Stimulated activated CD4-positive, alpha-beta T cell treated with anti-CD3 and anti-CD28 coated beads, Interleukin-1b, Interleukin-23, amount 100 ng/mL, for 48 hours (primary cell): ENCODE results near the gene WDR88.
"Not testable (repeated sequence)": the region's sequence is repeated elsewhere in the genome, so short reads cannot be mapped to it uniquely, and the experiment has no call there.

Source experiments
- DNase-seq: peaks from one replicate; pipeline ENCODE4 v3.0.0-alpha.2; 2020

Gene WDR88

GRCh38 chr19:33174186-33174585 is 42.3 kb downstream of the WDR88 start:
- DNase-seq: no peak

GRCh38 chr19:33175156-33175782 is 43.4 kb downstream of the WDR88 start:
- no peak for DNase-seq

DNA sequence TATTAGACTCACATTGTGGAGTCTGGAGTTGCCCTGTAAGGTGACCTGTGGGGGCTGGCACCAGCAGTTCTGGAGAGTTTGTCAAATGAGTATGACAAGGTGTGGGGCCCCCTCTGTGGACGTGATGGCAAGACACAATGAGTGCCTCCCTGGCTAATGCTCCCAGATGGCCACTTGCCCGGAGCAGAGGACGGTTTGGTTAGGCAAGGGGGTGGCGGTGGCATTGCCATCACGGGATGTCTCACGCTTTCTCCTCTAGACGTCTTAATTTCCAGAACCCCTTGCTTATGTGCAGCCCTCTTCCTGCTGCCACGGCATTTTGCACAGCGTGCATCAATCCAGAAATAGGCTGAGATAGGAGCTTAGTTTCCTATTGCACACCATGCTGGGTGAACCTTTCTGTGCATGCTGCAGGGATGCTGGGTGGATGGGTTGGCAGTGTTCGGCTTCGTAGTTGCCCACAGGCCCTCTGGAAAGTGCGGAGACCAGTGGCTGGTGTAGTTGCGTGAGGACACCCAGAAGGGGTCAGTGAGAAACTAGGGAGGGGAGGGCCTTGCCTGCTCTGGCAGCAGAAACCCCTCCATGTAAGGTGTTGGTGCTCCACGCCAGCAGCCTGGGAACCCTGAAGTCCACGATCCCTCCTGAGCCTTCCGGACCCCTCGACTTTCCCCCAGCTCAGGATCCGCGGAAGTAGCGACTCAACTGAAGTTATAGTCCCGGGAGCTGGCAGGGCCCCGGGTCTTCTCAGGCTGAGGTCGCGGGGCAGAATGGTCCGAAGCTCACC is 44.2 kb downstream of the WDR88 start:
- DNase-seq: peak; percentile 14

DNA sequence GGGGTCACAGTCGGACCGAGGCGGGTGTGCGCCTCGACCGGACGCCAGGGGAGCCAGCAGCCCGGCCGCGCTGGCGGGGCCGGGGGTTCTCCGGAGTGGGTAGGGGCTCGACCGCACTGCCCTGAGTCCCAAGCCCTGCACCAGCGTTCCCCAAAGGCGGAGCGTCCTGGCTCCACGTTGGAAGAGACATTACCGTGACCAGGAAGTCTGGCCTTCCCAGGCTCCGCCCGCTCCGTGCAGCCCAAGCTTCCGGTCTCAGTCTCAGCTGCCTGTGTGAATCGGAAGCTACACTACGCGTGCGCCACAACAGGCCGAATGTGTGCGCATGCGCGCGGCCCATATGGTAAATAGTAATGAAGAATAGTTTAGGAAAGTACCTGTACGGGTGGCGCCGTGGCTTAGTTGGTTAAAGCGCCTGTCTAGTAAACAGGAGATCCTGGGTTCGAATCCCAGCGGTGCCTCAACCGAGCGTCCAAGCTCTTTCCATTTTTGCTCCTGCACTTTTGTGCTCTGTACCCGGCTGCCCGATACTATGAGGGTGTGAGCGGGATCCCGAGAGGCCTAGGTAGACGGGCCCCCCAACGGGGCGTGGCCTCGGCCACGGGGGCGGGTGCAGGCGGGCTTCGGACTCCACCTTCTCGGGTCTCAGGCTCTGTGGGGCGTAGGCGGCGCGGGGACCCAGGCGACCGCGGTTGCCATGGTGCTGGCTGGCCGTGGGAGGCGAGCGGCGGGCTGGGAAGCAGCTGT is 44.9 kb downstream of the WDR88 start:
- peak; percentile 98 for DNase-seq

- DNase-seq: peak; percentile 66
These were observed 45.6 kb downstream of the WDR88 start for GRCh38 chr19:33177417-33177979.

GRCh38 chr19:33186431-33187182 is 54.7 kb downstream of the WDR88 start:
- no peak for DNase-seq

DNA sequence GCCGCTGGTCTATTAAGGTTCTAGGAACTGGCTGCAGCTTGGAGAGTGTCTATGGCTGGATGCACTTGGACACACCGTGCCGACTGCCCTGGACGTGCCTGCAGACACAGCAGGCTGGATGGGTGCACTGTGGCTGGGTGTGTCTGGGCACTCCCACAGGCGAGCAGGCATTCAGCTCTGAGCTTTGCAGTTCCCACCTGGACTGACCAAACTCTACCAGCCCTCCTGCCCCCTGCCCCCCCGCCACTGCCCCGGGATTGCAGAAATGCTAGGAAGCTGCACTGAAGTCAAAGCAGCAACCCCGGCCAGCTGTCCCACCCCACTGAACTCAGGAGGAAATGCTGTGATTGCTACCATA is 55.2 kb downstream of the WDR88 start:
- DNase-seq: no peak

DNA sequence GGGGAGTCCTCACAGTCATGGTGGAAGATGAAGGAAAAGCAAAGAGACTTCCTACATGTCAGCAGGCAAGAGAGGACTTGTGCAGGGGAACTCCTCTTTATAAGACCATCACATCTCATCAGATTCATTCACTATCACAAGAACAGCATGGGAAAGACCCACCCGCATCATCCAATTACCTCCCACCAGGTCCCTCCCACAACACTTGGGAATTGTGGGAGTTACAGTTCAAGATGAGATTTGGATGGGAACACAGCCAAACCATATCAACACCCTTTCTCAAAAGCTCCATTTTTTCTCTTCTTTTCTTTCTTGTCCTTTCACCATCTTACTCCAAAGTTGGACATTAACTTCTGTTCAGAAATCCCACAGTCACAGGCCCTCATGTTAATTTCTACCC is 57.5 kb downstream of the WDR88 start:
- no peak for DNase-seq

DNA sequence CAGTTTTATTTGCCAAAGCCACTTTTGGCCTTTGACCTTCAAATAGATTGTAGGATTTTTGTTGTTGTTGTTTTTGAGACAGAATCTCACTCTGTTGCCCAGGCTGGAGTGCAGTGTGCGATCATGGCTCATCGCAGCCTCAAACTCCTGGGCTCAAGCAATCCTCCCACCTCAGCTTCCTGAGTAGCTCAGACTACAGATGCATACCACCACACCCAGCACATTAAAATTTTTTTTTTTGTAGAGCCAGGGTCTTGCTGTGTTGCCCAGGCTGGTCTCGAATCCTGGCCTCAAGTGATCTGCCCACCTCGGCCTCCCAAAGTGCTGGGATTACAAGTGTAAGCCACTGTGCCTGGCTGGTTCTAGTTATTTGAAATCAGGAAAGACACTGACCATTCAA is 59.2 kb downstream of the WDR88 start:
- DNase-seq: not testable (repeated sequence)

DNA sequence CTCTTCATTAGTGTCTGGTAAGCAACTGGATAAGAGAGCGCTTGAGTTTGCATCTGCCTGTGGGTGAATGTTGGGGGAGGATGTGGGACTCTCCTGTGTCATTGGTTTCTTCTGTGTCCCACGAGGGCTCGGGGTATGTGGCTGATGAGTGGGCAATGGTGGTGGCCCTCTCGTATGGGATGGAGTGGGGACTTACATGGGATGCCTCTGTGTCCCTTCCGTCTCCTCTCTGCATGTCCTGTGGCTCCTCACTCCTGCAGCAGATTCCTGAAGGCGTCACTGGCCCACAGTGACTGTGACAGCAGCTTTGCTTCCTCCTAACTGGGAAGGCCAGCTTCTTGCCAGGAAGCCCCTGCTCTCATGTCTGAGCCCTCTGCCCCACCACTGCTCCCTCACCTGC is 59.6 kb downstream of the WDR88 start:
- DNase-seq: no peak

GRCh38 chr19:33192010-33192409 is 60.1 kb downstream of the WDR88 start:
- no peak for DNase-seq

DNA sequence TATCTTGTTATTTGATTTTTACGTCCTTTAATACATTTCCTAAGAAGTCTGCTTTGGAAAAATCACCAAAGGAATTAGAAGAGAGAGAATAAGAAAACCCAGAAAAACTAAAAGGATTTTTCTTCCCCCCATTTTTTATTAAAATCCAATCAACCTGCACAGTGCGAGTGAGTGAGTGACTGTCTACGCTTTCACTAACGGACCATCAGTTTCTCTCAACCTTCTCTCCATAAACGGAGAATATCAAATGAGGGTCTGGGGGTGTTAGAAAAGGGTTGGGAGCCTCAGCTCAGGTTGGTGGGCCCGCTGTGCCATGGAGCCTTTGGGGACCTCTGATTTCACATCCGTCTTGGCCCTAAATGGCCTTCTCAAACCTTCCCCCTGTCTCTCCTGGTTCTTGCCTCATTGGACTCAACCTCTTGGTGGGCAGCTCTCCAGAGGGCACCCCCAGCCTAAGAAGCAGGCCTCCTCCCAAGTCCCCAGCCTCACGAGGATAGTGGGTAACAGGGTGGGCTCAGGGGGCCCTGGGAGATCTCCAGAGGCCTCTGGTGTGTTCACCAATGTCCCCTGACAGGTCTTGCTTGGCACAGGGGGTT is 61.5 kb downstream of the WDR88 start:
- no peak for DNase-seq

- no peak for DNase-seq
These were observed 62.0 kb downstream of the WDR88 start, which contains the start of gene LRP3 for GRCh38 chr19:33193865-33194362. LRP3 (plus strand) TSS chr19:33194330; CDS start chr19:33194786, 456 bp downstream.

DNA sequence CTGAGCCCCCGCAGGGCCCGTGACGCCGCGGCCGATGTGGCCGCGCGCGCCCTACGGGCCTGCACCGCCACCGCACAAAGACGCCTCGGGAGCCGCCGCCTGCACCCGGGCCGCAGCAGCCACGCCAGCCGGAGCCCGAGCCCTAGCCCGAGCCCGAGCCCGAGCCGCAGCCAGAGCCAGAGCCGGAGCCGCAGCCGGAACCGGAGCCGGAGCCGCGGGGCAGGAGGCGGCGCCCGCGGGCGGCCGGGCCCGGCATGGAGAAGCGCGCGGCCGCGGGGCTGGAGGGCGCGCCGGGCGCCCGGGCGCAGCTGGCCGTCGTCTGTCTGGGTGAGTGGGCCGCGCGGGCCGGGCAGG is 62.6 kb downstream of the WDR88 start:
- DNase-seq: no peak

DNA sequence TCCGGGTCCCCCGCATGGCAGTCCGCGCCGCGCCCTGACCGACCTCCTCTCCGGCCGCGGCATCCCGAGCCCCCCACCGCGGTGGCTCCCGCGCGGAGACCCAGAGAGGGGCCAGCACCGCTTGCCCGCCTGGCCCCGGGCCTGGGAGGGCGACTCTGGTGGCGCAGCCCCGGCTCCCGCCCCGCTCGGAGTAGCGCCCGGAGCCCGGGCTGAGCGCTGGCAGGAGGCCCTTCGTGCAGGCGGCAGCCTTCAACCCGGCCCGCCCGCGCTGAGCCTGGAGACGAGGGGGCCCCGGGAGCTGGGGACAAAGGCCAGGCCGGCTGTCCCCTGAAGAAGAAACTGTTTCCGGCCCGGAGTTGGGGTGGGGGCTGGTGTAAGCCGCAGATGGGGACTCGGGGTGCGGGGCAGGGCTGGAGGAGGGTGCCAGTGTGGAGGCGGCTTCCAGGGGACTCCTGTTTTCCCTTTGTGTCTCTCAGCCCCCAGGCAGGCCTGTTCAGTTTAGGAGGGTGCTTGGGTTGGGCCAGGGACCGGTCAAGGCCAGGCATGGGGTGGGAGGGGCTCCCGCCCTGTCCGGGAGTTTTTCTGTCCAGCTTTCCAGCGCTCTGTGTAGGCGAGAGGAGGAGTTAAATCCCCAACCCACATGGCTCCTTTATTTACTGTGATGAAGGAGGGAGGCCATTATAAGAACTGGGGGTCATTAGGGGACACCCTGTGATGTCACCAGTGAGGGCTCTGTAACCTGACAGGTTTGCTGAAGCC is 63.2 kb downstream of the WDR88 start:
- DNase-seq: no peak

DNA sequence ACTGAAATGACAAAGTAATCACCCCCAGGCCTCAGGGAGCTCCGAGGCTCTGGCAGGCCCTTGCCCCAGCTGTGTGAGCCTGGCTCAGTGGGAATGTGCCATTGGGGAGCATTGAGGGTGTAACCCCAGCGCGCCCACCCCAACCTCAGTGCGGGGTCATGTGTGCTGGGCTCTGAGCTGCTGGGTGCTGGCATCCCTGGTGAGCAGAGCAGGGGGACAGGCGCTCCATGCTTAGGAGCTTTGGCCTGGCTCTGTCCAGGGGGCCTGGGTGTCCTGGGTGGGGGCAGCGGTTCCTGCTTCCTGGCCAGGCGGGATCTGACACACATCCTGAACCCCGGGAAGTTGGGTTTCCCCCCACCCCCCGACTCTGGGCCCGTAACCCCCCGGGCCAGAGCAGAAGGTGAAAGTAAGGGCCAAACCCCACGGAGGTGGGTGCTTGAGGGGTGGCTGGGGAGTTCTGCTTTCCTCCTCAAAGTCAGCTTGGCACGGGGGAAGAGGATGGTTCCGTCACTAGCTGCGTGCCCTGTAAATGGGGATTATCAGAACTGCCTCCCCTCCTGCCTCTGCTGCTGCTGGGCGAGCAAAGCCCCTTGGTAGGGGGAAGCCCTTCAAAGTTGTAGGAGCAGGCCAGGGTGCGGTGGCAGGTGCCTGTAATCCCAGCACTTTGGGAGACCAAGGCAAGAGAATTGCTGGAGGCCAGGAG is 63.9 kb downstream of the WDR88 start:
- no peak for DNase-seq

DNA sequence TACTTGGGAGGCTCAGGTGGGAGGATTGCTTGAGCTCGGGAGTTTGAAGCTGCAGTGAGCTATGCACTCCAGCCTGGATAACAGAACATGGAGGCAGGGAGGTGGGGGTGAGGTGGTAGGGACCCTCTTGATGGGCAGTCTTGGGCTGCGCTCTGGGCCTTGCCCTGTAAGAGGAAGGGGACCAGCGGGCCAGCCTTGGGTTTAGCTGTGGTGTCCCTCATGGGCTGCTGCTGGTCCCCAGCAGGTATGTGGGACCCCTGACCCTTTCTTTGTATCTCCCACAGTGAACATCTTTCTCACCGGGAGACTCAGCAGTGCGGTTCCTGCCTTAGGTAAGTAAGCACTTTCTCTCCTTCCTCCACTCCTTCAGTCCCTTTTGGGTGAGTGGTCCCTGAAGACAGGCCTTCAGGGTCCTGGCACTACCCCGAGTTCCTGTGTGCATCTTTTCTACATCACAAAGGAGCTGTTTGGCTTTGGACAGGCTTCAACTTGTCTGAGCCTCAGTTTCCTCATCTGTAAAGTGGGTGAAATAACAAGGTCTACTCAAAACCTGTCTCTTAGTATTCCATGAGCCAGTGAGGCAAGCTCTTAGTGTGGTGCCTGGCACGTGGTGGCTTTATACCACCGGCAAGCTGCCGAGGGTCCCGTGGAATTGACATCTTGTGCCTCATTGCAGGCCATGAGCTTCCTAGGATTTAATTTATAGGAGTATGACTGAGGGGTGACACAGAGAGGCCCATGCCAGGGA is 64.7 kb downstream of the WDR88 start:
- no peak for DNase-seq

GRCh38 chr19:33197591-33198000 is 65.7 kb downstream of the WDR88 start:
- no peak for DNase-seq

- DNase-seq: no peak
These were observed 66.3 kb downstream of the WDR88 start for GRCh38 chr19:33198169-33198568.
